GM12872 (cell line): ENCODE measurements around the gene HEG1.

Experiments
- TF ChIP-seq, protein P1 (sequence below): IDR thresholded peaks from 3 replicates; pipeline ENCODE4 v1.5.1; 2011; ENCODE audit warnings: low read depth, mild to moderate bottlenecking, low read length, moderate library complexity; ENCODE audit not compliant: insufficient read depth

Gene HEG1

DNA sequence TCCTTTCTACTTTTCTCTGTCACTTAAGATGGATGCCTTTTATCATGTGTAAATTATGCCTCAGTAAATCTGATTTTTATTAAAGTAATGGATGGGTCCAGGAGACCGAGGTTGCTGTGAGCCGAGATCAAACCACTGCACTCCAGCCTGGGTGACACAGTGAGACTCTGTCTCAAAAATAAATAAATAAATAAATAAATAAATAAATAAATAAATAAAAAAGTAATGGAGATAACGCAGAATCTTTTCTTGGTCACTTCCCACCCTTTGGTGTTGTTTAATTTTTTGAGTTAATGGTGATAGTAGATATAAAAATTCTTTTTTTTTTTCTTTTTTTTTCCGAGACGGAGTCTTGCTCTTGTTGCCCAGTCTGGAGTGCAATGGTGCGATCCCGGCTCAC, 77.2 kb downstream of the HEG1 start:
- TF ChIP-seq, protein P1, sequence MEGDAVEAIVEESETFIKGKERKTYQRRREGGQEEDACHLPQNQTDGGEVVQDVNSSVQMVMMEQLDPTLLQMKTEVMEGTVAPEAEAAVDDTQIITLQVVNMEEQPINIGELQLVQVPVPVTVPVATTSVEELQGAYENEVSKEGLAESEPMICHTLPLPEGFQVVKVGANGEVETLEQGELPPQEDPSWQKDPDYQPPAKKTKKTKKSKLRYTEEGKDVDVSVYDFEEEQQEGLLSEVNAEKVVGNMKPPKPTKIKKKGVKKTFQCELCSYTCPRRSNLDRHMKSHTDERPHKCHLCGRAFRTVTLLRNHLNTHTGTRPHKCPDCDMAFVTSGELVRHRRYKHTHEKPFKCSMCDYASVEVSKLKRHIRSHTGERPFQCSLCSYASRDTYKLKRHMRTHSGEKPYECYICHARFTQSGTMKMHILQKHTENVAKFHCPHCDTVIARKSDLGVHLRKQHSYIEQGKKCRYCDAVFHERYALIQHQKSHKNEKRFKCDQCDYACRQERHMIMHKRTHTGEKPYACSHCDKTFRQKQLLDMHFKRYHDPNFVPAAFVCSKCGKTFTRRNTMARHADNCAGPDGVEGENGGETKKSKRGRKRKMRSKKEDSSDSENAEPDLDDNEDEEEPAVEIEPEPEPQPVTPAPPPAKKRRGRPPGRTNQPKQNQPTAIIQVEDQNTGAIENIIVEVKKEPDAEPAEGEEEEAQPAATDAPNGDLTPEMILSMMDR = no peak

DNA sequence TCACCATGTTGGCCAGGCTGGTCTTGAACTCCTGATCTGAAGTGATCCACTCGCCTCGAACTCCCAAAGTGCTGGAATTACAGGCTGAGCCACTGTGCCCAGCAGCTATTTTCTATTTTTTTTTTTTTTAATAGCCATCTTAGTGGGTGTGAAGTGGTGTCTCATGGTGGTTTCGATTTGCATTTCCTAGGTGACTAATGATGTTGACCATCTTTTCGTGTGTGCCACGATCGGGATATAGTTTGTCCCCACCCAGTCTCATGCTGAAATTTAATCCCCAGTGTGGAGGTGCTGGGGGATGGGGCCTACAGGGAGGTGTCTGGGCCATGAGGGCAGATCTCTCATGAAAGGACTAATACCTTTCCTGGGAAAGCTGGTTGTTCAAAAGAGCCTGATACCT, 79.4 kb downstream of the HEG1 start:
- TF ChIP-seq, protein P1 = no peak

DNA sequence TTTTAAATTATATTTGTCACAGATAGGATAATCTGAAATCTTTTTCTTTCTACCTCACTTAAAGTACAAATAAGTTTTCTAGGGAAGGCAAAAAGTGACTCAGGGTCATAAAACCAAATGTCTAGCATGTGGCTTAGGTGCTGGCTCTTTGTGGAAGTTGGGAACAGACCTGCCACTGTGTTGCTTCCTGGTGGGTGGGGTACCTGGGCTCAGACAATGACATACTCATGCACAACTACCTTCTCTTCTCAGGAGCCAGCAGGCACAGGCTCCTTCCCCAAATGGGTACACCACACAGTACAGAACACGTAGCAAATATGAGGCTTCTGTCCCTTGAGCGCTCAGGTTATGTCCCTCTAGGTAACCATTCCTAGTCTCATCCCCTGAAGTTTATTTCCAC, 81.1 kb downstream of the HEG1 start:
- TF ChIP-seq, protein P1 = no peak

DNA sequence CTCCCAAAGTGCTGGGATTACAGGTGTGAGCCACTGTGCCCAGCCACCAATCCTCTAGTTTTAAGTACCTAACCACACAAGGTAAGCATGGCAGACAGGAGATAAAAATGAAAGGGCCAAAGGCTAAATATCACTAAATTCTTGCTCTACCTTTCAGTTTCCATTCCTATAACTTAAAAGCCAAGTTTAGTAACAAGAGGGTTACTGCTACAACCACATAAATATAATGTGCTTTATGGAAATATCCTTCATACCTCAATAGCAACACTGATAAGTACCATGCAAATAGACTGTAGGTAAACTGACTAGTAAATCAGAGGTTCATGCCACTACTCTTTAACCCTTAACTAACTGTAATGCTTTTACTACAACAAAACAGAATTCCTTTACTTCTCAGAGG, 82.5 kb downstream of the HEG1 start:
- TF ChIP-seq, protein P1 = no peak

DNA sequence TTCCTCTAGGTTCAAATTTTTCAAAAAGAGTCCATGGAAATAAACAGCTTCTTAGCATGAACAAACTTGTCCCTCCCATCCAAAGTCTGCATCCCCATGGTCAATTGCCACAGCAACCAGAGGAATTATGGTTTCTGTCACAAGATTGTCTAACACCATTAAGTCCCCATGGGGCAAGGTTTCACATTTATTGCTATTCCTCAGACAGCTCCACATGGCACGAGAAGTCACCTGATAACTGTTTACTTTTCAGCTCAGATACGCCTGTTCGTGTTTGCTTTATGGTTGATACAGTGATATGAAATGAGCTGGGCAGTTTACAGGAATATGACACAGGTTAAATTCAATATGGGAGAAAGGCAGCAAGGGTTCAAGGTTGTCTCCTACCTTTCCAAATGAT, 83.3 kb downstream of the HEG1 start:
- TF ChIP-seq, protein P1 = no peak

DNA sequence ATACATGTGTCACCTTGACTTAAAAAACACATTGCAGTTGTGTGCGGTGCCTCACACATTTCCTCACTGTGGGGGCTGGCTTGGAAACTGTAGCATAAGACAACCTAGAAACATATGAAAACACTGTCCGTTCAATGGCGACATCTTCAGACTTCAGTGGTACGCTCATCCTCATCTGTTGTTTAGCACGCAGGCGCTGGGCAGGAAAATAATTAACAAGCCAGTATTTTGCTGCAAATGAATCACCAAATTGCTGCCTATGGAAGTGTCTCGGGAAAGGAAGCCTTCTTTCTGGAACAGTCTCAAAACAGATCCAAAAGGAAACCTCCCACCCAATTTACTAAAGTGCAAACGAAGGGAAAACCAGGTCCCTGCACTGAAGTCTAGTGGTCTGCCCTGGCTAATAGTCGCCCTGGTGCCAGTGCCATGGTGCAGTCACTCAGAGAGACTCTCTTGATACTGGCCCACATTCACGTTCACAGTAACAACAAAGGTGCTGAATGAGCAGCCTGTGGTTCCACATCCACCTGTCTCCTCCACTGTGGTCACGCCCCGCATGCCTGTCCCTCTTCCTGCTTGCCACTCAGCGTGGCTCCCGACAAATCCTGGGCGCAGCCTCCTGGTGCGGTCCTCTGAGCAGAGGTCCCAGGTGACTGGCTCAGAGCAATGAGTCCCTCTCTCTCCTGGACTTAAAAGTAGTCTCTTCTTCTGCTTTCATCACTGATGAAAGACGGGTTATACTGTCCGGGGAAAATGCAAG, 85.7 kb downstream of the HEG1 start:
- TF ChIP-seq, protein P1 = no peak

DNA sequence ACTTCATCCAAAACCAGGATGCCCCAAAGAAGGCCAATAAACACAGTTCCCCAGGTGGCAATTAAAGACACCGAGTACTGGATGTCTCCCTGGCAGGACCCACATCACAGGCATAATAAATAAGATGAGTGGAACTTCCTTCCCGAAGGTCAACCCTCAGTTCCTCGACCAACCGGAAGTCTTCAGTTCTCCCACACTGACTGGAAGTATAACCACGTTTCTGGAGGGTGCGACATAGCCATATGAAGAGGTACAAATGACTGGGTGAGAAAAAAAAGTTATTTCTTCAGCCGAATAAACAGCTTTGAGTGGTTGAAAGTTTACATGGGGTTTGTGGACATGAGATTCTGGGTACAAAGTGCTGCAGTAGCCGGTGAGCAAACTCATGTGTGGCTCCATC, 86.6 kb downstream of the HEG1 start:
- TF ChIP-seq, protein P1 = no peak

DNA sequence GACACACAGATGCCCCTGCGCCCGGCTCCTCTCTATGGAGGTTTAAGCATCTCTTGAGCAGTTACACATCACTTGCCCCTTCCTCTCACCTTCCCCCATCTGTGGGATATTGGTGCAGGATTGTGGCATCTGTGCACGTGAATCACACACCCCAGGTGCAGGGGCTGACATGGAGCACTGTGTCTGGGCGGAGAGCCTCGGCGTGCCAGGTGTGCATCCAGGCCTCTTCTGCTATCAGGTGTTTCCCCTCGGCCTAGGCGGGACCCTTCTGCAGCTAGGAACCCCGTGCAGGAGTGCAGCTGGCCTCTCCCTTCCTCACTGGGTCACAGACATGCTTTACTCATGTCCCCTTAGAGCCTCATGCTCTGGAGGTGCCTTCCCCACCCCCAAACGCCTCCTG, 87.8 kb downstream of the HEG1 start:
- TF ChIP-seq, protein P1 = no peak
